ENCODE measurements around the gene LINC00305.

DNA sequence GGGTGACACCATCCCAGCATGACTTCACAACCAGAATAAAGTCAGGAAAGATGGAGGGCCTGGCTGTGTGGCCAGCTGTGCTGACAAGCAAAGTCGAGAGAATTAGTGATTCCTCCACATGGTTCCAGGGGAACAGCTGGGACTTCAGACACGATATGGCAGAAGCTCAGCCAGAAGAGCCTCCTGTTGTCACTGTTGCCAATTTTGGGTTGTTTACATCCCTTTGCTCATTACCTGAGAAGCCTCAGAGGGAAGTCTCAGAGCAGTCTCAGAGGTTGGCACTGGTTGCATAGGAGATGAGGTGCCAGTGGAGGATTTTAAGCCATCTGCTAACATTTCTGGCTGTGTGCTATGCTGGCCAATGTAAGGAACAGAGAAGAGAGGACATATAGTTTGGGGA lies 16.0 kb downstream of the LINC00305 start:
- TF ChIP-seq, protein P1, sequence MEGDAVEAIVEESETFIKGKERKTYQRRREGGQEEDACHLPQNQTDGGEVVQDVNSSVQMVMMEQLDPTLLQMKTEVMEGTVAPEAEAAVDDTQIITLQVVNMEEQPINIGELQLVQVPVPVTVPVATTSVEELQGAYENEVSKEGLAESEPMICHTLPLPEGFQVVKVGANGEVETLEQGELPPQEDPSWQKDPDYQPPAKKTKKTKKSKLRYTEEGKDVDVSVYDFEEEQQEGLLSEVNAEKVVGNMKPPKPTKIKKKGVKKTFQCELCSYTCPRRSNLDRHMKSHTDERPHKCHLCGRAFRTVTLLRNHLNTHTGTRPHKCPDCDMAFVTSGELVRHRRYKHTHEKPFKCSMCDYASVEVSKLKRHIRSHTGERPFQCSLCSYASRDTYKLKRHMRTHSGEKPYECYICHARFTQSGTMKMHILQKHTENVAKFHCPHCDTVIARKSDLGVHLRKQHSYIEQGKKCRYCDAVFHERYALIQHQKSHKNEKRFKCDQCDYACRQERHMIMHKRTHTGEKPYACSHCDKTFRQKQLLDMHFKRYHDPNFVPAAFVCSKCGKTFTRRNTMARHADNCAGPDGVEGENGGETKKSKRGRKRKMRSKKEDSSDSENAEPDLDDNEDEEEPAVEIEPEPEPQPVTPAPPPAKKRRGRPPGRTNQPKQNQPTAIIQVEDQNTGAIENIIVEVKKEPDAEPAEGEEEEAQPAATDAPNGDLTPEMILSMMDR (IDR thresholded peaks at IDR 0.05), result no peak
- TF ChIP-seq EZH2phosphoT487 (IDR thresholded peaks at IDR 0.05), result no peak
- TF ChIP-seq EZH2 (IDR thresholded peaks at IDR 0.05), result no peak
